WTC11 (cell line): ENCODE results near the gene CARD19.

Source experiments
- ETV6 ChIP-seq: sonication (generic); formaldehyde crosslinking; IDR thresholded peaks from 2 replicates; pipeline ENCODE4 v1.8.1; 2022; ENCODE audit warnings: mild to moderate bottlenecking, missing genetic modification reagents
- NR3C1 ChIP-seq: sonication (generic); formaldehyde crosslinking; conservative IDR thresholded peaks from 2 replicates; pipeline ENCODE4 v1.8.1; 2023; ENCODE audit warnings: low read depth, mild to moderate bottlenecking, missing genetic modification reagents
- ZNF121 ChIP-seq: sonication (generic); formaldehyde crosslinking; IDR thresholded peaks from 2 replicates; pipeline ENCODE4 v1.8.0; 2023; ENCODE audit warnings: missing genetic modification reagents
- TF ChIP-seq, protein P1 (sequence below): fragments of 200-600 bp; IDR thresholded peaks from 2 replicates; pipeline ENCODE4 v1.8.0; 2022; ENCODE audit warnings: antibody characterized with exemption
- TF ChIP-seq, protein P2 (sequence below): sonication (generic); formaldehyde crosslinking; IDR thresholded peaks from 2 replicates; pipeline ENCODE4 v1.8.0; 2022; ENCODE audit warnings: mild to moderate bottlenecking, missing genetic modification reagents

DNA sequence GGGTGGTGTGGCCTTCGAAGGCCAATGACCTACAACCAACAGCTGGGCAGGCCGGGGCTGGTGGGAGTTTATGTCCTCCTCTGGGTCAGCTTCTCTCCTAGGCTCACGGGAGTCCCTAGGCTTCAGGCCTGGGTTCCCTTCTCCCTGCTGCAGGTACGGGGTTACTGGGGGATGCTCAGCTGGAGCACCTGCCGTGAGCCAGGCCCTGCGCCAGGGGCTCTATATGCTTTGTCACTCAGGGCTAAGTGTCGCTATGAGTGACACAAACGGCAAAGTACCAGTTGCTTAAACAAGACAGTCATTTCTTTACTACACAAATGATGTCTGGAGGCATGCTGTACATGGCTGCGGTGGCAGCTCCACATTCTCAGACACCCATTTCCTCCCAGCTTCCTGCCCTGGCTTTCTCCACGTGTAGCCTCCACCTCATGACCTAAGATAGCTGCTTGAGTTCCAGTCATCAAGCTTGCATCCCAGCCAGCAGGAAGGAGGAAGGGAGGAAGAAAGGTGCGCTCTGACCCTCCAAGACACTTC is 60.5 kb downstream of the CARD19 start:
- TF ChIP-seq, protein P1, sequence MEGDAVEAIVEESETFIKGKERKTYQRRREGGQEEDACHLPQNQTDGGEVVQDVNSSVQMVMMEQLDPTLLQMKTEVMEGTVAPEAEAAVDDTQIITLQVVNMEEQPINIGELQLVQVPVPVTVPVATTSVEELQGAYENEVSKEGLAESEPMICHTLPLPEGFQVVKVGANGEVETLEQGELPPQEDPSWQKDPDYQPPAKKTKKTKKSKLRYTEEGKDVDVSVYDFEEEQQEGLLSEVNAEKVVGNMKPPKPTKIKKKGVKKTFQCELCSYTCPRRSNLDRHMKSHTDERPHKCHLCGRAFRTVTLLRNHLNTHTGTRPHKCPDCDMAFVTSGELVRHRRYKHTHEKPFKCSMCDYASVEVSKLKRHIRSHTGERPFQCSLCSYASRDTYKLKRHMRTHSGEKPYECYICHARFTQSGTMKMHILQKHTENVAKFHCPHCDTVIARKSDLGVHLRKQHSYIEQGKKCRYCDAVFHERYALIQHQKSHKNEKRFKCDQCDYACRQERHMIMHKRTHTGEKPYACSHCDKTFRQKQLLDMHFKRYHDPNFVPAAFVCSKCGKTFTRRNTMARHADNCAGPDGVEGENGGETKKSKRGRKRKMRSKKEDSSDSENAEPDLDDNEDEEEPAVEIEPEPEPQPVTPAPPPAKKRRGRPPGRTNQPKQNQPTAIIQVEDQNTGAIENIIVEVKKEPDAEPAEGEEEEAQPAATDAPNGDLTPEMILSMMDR: no peak
- TF ChIP-seq NR3C1 (CRISPR knock-in tag) (no peak), ZNF121 (CRISPR knock-in tag) (no peak), ETV6 (CRISPR knock-in tag) (no peak)
- TF ChIP-seq, protein P2, sequence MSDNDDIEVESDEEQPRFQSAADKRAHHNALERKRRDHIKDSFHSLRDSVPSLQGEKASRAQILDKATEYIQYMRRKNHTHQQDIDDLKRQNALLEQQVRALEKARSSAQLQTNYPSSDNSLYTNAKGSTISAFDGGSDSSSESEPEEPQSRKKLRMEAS (CRISPR knock-in tag): no peak
